Smooth muscle cell (in vitro differentiated cells): ENCODE data around the gene LRRK1. TPM values are rescaled to one million over a fixed set of nuclear protein-coding genes. Genes with fewer than 3 reads are reported as not detected.

Source experiments
- DNase-seq: peaks from one replicate; lab custom pipeline; 2025; ENCODE audit not compliant: unreplicated experiment; lab: John Stamatoyannopoulos, UW
- H2AFZ ChIP-seq: fragments of 200-600 bp; sonication (generic); 2 replicates; pipeline ENCODE4 v1.6.0; 2016; ENCODE audit warnings: antibody characterized with exemption, low read depth, mild to moderate bottlenecking
- H3F3A ChIP-seq: fragments of 200-600 bp; sonication (generic); 2 replicates; pipeline ENCODE4 v1.6.0; 2017; ENCODE audit warnings: antibody characterized with exemption, low read depth
- H3K27ac ChIP-seq: fragments of 200-600 bp; sonication (generic); 2 replicates; pipeline ENCODE4 v1.5.1; 2016; ENCODE audit warnings: low read depth, mild to moderate bottlenecking
- H3K27me3 ChIP-seq: fragments of 200-600 bp; sonication (generic); 2 replicates; pipeline ENCODE4 v1.6.1; 2016; ENCODE audit warnings: low read depth, mild to moderate bottlenecking
- H3K36me3 ChIP-seq: fragments of 200-600 bp; sonication (generic); 2 replicates; pipeline ENCODE4 v1.5.1; 2016; ENCODE audit warnings: low read depth
- H3K4me1 ChIP-seq: fragments of 200-600 bp; sonication (generic); 2 replicates; pipeline ENCODE4 v1.5.1; 2016; ENCODE audit warnings: low read depth
- H3K4me2 ChIP-seq: fragments of 200-600 bp; sonication (generic); 2 replicates; pipeline ENCODE4 v1.6.0; 2016; ENCODE audit warnings: mild to moderate bottlenecking
- H3K4me3 ChIP-seq: fragments of 200-600 bp; sonication (generic); 2 replicates; pipeline ENCODE4 v1.5.1; 2016; ENCODE audit warnings: mild to moderate bottlenecking
- H3K79me2 ChIP-seq: fragments of 200-600 bp; sonication (generic); 2 replicates; pipeline ENCODE4 v1.6.0; 2016; ENCODE audit warnings: low read depth, mild to moderate bottlenecking
- H3K9ac ChIP-seq: fragments of 200-600 bp; sonication (generic); 2 replicates; pipeline ENCODE4 v1.6.0; 2016; ENCODE audit warnings: low read depth
- H3K9me3 ChIP-seq: fragments of 200-600 bp; sonication (generic); replicated peaks from 2 replicates; pipeline ENCODE4 v1.5.1; 2016; ENCODE audit warnings: low read depth
- H4K20me1 ChIP-seq: fragments of 200-600 bp; sonication (generic); 2 replicates; pipeline ENCODE4 v1.6.0; 2016; ENCODE audit warnings: low read depth
- WGBS: methylation state at CpG from one replicate; pipeline ENCODE4 v1.1.7; 2016; ENCODE audit warnings: low lambda C conversion rate; 5-methylcytosine and 5-hydroxymethylcytosine counted together
- polyA plus RNA-seq: library from polyadenylated mRNA; unstranded; fragments of >200 nt; fragmentation: Nextera tagmentation; extraction: Ambion mirVana; gene quantifications from 2 replicates; pipeline ENCODE4 v1.2.1, GENCODE V29; 2016
- total RNA-seq: library from RNA; depleted of rRNA; stranded (reverse); fragments of >200 nt; gene quantifications from 2 replicates; pipeline ENCODE4 v1.2.3, GENCODE V29; 2014
- TF ChIP-seq, protein P1 (sequence below): fragments of 200-600 bp; sonication (generic); IDR thresholded peaks from 2 replicates; pipeline ENCODE4 v1.5.1; 2017; ENCODE audit warnings: borderline replicate concordance, mild to moderate bottlenecking, antibody characterized with exemption; ENCODE audit not compliant: insufficient read depth, poor library complexity, severe bottlenecking

Gene LRRK1
- total and polyA plus RNA-seq, 2 experiments from 2014 or later = 1.1 to 1.6 TPM

DNA sequence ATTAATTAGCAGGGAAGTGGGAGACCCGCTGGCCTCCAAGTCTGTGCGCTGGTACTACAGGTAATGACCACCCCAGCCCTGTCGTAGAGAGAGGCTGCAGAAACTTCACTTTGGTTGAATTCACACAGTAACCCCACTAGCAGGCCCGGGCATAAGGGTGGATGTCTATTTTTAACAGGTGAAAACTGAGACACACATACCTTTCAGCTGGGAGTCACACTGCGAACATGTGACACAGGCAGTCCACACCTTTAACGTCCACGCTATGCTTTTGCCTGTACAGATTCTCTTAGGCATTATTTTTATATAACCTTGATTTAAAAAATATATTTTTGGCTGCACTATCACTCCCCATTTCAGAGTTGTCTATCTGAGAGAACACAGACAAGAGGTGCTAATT is 3.9 kb downstream of the LRRK1 start:
- WGBS = 93% methylated on average over 7 of the region's 7 CpGs
- no peak for DNase-seq

DNA sequence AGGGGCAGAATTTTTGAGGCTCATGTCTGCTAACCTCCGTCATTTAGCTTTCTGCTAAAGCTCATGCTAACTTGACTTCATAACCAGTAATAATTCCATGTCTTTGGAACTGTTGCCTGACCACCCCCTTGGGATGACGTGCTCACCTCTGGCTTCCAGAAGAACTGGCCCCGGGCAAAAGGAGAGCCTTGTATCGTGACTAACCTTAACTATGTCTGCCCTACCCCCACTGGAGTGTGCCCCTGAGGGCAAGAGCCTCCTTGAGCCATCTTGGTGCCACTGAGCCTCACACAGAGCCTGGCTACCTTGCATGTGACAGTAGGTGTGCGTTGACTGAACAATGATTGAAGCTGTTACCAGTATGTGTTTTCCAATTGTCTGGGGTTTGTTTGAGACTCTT is 4.7 kb downstream of the LRRK1 start:
- no peaks in the 10 kb centered on the region for H4K20me1 ChIP-seq
- TF ChIP-seq, protein P1, sequence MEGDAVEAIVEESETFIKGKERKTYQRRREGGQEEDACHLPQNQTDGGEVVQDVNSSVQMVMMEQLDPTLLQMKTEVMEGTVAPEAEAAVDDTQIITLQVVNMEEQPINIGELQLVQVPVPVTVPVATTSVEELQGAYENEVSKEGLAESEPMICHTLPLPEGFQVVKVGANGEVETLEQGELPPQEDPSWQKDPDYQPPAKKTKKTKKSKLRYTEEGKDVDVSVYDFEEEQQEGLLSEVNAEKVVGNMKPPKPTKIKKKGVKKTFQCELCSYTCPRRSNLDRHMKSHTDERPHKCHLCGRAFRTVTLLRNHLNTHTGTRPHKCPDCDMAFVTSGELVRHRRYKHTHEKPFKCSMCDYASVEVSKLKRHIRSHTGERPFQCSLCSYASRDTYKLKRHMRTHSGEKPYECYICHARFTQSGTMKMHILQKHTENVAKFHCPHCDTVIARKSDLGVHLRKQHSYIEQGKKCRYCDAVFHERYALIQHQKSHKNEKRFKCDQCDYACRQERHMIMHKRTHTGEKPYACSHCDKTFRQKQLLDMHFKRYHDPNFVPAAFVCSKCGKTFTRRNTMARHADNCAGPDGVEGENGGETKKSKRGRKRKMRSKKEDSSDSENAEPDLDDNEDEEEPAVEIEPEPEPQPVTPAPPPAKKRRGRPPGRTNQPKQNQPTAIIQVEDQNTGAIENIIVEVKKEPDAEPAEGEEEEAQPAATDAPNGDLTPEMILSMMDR = no peak
- no peaks in the 10 kb centered on the region for H3K79me2 ChIP-seq
- H3K27ac ChIP-seq = no peak overlapping the region
- H3K9me3 ChIP-seq = no peaks in the 10 kb centered on the region
- WGBS = 90% methylated on average over 5 of the region's 5 CpGs
- no peak overlapping the region for H3K4me3 ChIP-seq
- no peaks in the 10 kb centered on the region for H3K4me1 ChIP-seq
- peaks cover 33% of the 10 kb centered on the region for H3K27me3 ChIP-seq
- H3K36me3 ChIP-seq = no peaks in the 10 kb centered on the region
- no peak for DNase-seq
- H2AFZ ChIP-seq = no peak overlapping the region
- no peak overlapping the region for H3K4me2 ChIP-seq
- H3F3A ChIP-seq = no peaks in the 10 kb centered on the region
- H3K9ac ChIP-seq = no peak overlapping the region

More for the DNA sequence above, 3.9 kb downstream of the LRRK1 start:
- H3K79me2 ChIP-seq = no peaks in the 10 kb centered on the region
- no peak overlapping the region for H2AFZ ChIP-seq
- H3K27me3 ChIP-seq = peaks cover 41% of the 10 kb centered on the region
- H3K9me3 ChIP-seq = no peaks in the 10 kb centered on the region
- TF ChIP-seq, protein P1 = no peak
- H3K4me1 ChIP-seq = no peaks in the 10 kb centered on the region
- H3K9ac ChIP-seq = no peak overlapping the region
- no peak overlapping the region for H3K27ac ChIP-seq
- H3K4me2 ChIP-seq = no peak overlapping the region
- H4K20me1 ChIP-seq = no peaks in the 10 kb centered on the region
- H3F3A ChIP-seq = no peaks in the 10 kb centered on the region
- H3K36me3 ChIP-seq = no peaks in the 10 kb centered on the region
- no peak overlapping the region for H3K4me3 ChIP-seq

DNA sequence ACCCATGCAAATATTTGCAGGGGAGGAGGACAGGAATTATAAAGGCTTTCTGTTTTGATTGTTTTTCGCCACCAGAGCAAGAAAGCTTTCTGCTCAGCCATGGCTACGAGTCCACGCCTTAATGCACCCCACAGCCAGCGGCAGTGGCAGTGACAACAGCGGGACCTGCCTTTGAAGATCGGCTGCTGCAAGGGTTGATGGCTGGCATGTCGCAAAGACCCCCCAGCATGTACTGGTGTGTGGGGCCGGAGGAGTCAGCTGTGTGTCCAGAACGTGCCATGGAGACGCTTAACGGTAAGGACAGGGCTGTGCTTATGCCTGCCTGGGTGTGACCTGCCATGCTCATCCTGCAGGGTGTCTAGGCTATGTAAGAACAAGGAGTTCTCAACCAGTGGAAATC is 5.3 kb downstream of the LRRK1 start:
- TF ChIP-seq, protein P1 = no peak

DNA sequence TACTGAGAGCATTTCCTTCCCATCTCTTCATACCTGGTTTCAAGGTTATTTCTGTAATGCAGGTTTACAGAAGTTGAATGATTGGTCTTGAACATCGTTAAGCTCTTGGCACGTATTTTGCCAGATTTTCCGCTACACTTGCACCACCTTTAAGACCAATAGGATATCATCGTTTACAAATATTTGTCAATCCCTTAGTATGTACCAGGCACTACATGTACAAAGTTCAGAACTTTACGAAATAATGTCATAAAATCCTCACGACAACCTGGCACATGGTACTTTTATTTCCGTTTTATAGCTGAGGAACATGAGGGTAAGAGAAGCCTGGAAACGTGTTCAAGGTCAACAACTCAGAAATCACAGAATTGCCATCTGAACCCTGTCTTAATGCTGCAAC is 6.3 kb downstream of the LRRK1 start:
- H2AFZ ChIP-seq = no peak overlapping the region
- WGBS = 93% methylated on average over 8 of the region's 8 CpGs
- H3K4me3 ChIP-seq = no peak overlapping the region
- no peak overlapping the region for H3K4me2 ChIP-seq
- no peaks in the 10 kb centered on the region for H3K79me2 ChIP-seq
- no peaks in the 10 kb centered on the region for H3F3A ChIP-seq
- no peak overlapping the region for H3K27ac ChIP-seq
- no peak overlapping the region for H3K9ac ChIP-seq
- no peaks in the 10 kb centered on the region for H4K20me1 ChIP-seq
- H3K9me3 ChIP-seq = no peaks in the 10 kb centered on the region
- DNase-seq = no peak
- no peaks in the 10 kb centered on the region for H3K36me3 ChIP-seq
- H3K4me1 ChIP-seq = peaks cover 4% of the 10 kb centered on the region
- H3K27me3 ChIP-seq = peaks cover 21% of the 10 kb centered on the region
- TF ChIP-seq, protein P1 = no peak

More for the DNA sequence above, 5.3 kb downstream of the LRRK1 start:
- H3K36me3 ChIP-seq = no peaks in the 10 kb centered on the region
- 95% methylated on average over 11 of the region's 11 CpGs for WGBS
- no peak for DNase-seq
- H3K9ac ChIP-seq = no peak overlapping the region
- H3K79me2 ChIP-seq = no peaks in the 10 kb centered on the region
- H2AFZ ChIP-seq = no peak overlapping the region
- no peak overlapping the region for H3K4me2 ChIP-seq
- no peaks in the 10 kb centered on the region for H3K9me3 ChIP-seq
- H3K27ac ChIP-seq = no peak overlapping the region
- H3K27me3 ChIP-seq = peaks cover 31% of the 10 kb centered on the region
- peaks cover 4% of the 10 kb centered on the region for H3K4me1 ChIP-seq
- H3F3A ChIP-seq = no peaks in the 10 kb centered on the region
- H4K20me1 ChIP-seq = no peaks in the 10 kb centered on the region
- H3K4me3 ChIP-seq = no peak overlapping the region
